Effector memory CD8-positive, alpha-beta T cell (primary cell): Measurements from ENCODE around the gene DNAJC17.
A peak's percentile ranks its signal among the peaks of the same experiment; 100 is the strongest.

Experiments used
- ATAC-seq: fragments of 150-1000 bp; cut with Tn5 transposase; replicated peaks from 2 replicates; pipeline ENCODE4 v1.10.0; 2021; ENCODE audit warnings: mild to moderate bottlenecking, moderate library complexity
- DNase-seq, 3 experiments: peaks; one replicate each; pipeline ENCODE4 v3.0.0; 2021
- H3K27ac Mint-ChIP-seq, 2 donors: one replicate each; pipeline ENCODE4 v1.8.0; 2022; ENCODE audit warnings: mild to moderate bottlenecking in 2 of 2, mixed read lengths in 2 of 2, moderate library complexity in 2 of 2
- H3K27me3 Mint-ChIP-seq, 2 donors: one replicate each; pipeline ENCODE4 v1.8.0; 2022; ENCODE audit warnings: mixed read lengths in 2 of 2
- H3K36me3 Mint-ChIP-seq: one replicate; pipeline ENCODE4 v1.8.0; 2022; ENCODE audit warnings: mild to moderate bottlenecking, moderate library complexity, mixed read lengths; ENCODE audit not compliant: insufficient read depth
- H3K4me1 Mint-ChIP-seq, 2 donors: one replicate each; pipeline ENCODE4 v1.8.0; 2022; ENCODE audit warnings: low read depth in 2 of 2, mixed read lengths in 2 of 2
- H3K4me3 Mint-ChIP-seq, 2 donors: one replicate each; pipeline ENCODE4 v1.8.0; 2022; ENCODE audit warnings: mild to moderate bottlenecking in 2 of 2, mixed read lengths in 2 of 2, moderate library complexity in 2 of 2
- H3K9me3 Mint-ChIP-seq, 2 donors: one replicate each; pipeline ENCODE4 v1.8.0; 2022; ENCODE audit warnings: mixed read lengths in 2 of 2

The DNAJC17 gene

GRCh38 chr15:40773902-40774301 is 33.4 kb downstream of the DNAJC17 start:
- H3K4me3 Mint-ChIP-seq, result no peak overlapping the region
- peaks cover 40% of the 10 kb centered on the region for H3K36me3 Mint-ChIP-seq
- no peak overlapping the region for H3K27ac Mint-ChIP-seq
- H3K9me3 Mint-ChIP-seq, result no peaks in the 10 kb centered on the region
- no peak for DNase-seq
- peaks cover 21 to 23% of the 10 kb centered on the region in 2 donors for H3K4me1 Mint-ChIP-seq
- no peak for ATAC-seq
- H3K27me3 Mint-ChIP-seq, result no peaks in the 10 kb centered on the region

DNA sequence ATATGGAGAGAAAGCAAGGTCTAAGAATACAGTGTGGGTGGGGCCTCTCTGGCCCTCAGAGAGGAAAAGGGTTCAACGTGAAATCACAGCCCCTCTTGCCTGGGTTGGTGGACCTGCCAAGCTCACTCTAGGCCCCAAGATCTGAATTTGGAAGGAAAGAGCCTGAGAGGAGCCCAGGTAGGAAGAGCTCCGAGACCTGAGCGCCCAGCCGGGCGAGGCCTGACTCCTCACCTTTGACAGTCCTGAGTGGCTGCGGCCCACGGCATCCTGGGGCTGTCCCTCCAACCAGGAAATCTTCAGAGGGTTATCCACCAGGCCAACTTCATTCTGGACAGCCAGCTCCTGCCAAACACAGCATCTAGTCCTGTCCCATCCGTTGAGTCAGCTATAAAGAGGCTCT is 33.8 kb downstream of the DNAJC17 start:
- ATAC-seq (no peak), DNase-seq (no peak)
- Mint-ChIP-seq H3K27me3 (no peaks in the 10 kb centered on the region), H3K27ac (no peak overlapping the region), H3K36me3 (peaks cover 40% of the 10 kb centered on the region), H3K4me1 (peaks cover 25 to 27% of the 10 kb centered on the region in 2 donors), H3K9me3 (no peaks in the 10 kb centered on the region), H3K4me3 (no peak overlapping the region)

- no peak for ATAC-seq
- DNase-seq, result no peak
- Mint-ChIP-seq H3K36me3 (peaks cover 35% of the 10 kb centered on the region), H3K4me1 (peaks cover 23 to 28% of the 10 kb centered on the region in 2 donors), H3K27me3 (no peaks in the 10 kb centered on the region), H3K27ac (no peak overlapping the region), H3K9me3 (no peaks in the 10 kb centered on the region), H3K4me3 (no peak overlapping the region)
These were observed 35.3 kb downstream of the DNAJC17 start for GRCh38 chr15:40772014-40772413.

- no peak for ATAC-seq
- no peak overlapping the region for H3K4me3 Mint-ChIP-seq
- peaks cover 15 to 24% of the 10 kb centered on the region in 2 donors for H3K4me1 Mint-ChIP-seq
- no peaks in the 10 kb centered on the region for H3K9me3 Mint-ChIP-seq
- no peaks in the 10 kb centered on the region for H3K27me3 Mint-ChIP-seq
- no peak overlapping the region for H3K27ac Mint-ChIP-seq
- DNase-seq, result no peak
- peaks cover 29% of the 10 kb centered on the region for H3K36me3 Mint-ChIP-seq
These were observed 36.0 kb downstream of the DNAJC17 start for GRCh38 chr15:40771242-40771641.

- no peak for DNase-seq
- Mint-ChIP-seq H3K36me3 (peaks cover 23% of the 10 kb centered on the region), H3K27ac (peak overlapping the region; percentile 84 to 91), H3K4me1 (peaks cover 24 to 34% of the 10 kb centered on the region in 2 donors), H3K4me3 (peak overlapping the region; percentile 60 to 74), H3K9me3 (no peaks in the 10 kb centered on the region), H3K27me3 (no peaks in the 10 kb centered on the region)
- ATAC-seq, result no peak
These were observed 37.0 kb downstream of the DNAJC17 start for GRCh38 chr15:40770147-40770721.

- Mint-ChIP-seq H3K4me3 (peak within 1 kb of the TSS; percentile 60 to 74), H3K27me3 (no peaks in the 10 kb centered on the region), H3K9me3 (no peaks in the 10 kb centered on the region), H3K27ac (peak within 1 kb of the TSS; percentile 84 to 91), H3K36me3 (peaks cover 18% of the 10 kb centered on the region), H3K4me1 (peaks cover 28 to 41% of the 10 kb centered on the region in 2 donors)
- DNase-seq (peak; percentile 13 to 26 (median 25)), ATAC-seq (peak; percentile 25)
These were observed 37.8 kb downstream of the DNAJC17 start, which contains the start of gene C15orf62 for GRCh38 chr15:40769274-40770146. C15orf62 (plus strand) TSS chr15:40769980; CDS start chr15:40770496, 516 bp downstream.

DNA sequence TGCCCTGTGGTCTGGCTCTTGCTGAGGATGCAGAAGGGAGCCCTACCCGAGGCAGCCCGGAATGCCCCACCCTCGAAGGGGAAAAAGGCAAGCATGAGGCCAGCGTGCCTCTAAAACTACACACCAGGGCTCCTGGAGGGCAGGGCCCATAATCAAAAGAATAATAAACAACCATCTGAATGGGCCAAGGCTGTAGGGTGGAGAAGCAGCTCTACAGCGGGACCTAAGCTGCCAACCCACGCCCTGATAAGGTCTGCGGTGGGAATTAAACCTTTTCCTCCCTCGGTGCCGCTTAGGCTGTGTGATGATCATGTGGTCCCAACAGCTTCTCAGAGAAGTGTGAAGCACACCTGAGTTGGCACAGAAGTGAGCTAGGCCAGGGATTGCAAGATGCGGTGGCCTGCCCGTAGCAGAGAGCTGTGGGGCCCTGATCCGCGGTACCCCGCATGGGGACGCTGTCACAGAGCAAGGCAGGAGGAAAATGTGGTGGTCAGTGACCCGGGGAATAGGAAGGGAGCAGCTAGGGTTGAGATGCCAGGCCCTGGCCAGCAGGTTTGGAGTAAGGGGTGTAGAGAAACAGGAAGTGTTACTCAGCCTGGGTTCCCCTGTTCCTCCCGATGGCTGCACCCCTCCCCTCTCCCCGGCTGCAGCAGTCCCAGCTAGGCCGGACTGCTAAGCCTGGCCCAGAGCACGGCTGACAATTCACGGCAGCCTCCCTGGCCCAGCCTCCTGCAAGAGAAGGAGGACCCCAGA is 38.6 kb downstream of the DNAJC17 start:
- Mint-ChIP-seq H3K9me3 (no peaks in the 10 kb centered on the region), H3K4me1 (peaks cover 28 to 44% of the 10 kb centered on the region in 2 donors), H3K27me3 (no peaks in the 10 kb centered on the region), H3K36me3 (peaks cover 15% of the 10 kb centered on the region), H3K4me3 (peak overlapping the region; percentile 47 to 74), H3K27ac (peak overlapping the region; percentile 84 to 91)
- ATAC-seq (no peak), DNase-seq (no peak)

GRCh38 chr15:40767838-40768500 is 39.3 kb downstream of the DNAJC17 start:
- Mint-ChIP-seq H3K36me3 (peaks cover 18% of the 10 kb centered on the region), H3K27me3 (no peaks in the 10 kb centered on the region), H3K4me3 (peak overlapping the region in 1 of 2 donors; percentile 47), H3K9me3 (no peaks in the 10 kb centered on the region), H3K4me1 (peaks cover 28 to 47% of the 10 kb centered on the region in 2 donors), H3K27ac (peak overlapping the region in 1 of 2 donors; percentile 91)
- no peak for DNase-seq
- ATAC-seq, result no peak

DNA sequence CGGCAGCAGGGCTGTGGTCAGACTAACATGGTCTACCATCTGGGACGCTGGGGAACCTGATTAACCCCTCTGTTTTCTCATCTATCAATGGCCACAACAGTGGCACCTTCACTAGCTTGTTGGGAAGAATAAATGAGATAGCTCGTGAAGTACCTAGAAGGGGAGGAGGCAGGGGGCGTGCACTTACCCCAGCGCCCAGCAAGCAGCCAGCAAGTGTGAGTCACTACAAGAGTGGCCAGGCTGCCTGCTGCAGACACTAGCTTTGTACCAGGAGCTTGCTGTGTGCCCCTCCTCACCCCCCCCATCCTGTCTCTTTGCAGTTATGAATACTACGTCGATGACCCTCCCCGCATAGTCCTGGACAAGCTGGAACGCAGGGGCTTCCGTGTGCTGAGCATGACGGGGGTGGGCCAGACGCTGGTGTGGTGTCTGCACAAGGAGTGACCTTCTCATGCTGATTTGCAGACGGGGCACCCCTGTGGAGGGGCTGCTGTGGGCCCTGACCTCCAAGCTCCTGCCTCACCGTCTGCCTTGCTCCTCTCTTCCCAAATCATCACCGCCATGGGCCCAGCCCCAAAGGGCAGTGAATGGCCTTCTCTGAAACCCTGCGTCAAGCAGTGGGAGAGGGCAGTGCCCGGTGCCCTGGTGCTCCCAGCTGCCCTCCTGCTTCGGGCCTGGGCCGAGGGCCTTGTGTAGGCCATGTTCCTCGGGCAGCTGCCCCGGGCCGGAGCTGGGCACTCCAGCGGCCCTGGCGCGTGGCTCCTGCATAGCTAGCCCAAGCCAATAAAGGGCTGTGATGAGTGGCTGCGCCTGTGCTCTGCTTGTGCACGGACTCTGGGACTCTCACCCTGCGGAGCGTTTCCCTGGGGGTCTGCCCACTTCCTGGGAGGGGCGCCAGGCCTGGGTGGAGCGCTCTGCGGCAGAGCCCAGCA is 40.1 kb downstream of the DNAJC17 start:
- ATAC-seq, result no peak
- Mint-ChIP-seq H3K4me1 (peaks cover 28 to 47% of the 10 kb centered on the region in 2 donors), H3K27ac (no peak overlapping the region), H3K36me3 (peaks cover 21% of the 10 kb centered on the region), H3K4me3 (no peak overlapping the region), H3K27me3 (no peaks in the 10 kb centered on the region), H3K9me3 (no peaks in the 10 kb centered on the region)
- no peak for DNase-seq

DNA sequence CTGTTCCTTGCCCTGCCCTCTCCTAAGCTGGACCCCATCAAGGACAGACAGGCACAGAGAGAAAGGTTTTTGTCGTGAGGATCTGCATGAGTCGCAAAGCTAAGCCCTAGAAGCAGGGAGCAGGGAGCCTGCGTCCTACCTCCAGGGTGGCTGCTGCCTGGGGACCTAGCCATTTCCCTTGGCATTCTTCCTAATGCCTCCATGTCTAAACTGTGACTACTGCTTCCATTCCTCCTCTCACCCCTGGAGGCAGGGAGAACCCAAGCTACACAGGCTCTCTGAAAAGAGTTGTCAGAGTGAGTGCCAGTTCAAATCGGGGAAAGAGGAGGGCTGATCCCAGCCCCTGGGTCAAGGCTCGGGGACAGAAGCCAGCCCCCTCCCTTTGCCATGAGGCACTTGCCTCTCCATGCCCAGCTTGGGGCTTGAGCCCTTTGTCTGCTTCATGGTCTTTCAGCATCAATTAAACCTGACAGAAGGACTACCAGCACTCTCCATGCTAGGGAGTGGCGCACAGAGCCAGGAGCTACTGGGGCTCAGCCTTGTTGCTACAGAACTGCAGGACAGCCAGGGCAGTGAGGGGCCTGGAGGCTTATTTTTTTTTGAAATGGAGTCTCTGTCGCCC is 41.0 kb downstream of the DNAJC17 start:
- peak overlapping the region; percentile 92 to 93 for H3K27ac Mint-ChIP-seq
- H3K9me3 Mint-ChIP-seq, result no peaks in the 10 kb centered on the region
- no peak for DNase-seq
- H3K4me3 Mint-ChIP-seq, result peak overlapping the region in 1 of 2 donors; percentile 87
- no peak for ATAC-seq
- H3K27me3 Mint-ChIP-seq, result no peaks in the 10 kb centered on the region
- peaks cover 28 to 47% of the 10 kb centered on the region in 2 donors for H3K4me1 Mint-ChIP-seq
- peaks cover 16% of the 10 kb centered on the region for H3K36me3 Mint-ChIP-seq

DNA sequence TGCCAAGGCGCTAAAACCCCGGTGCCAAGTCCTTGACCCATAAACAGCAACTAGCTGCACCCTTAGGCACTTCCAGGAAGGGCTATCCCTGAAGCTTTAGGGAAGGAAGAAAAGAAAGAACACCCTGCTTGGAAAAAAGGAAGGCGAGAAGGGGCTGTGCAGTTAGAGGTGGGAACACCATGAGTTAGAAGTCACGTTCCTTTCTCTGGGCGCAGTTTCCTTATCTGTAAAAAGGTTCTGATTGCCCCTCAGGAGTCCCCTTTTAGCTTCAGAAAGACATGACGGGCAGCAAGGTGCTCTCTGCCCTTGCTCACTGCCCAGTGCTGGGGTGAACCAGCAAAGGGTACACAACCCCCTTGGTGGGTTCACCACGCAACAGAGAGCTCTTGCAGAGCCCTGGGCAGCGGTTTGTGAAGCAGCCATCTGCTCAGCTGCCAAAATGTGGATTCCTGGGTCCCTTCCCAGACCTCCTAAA is 42.6 kb downstream of the DNAJC17 start:
- Mint-ChIP-seq H3K4me3 (peak overlapping the region; percentile 78 to 87), H3K36me3 (peaks cover 15% of the 10 kb centered on the region), H3K27me3 (no peaks in the 10 kb centered on the region), H3K4me1 (peaks cover 22 to 41% of the 10 kb centered on the region in 2 donors), H3K9me3 (no peaks in the 10 kb centered on the region), H3K27ac (peak overlapping the region; percentile 92 to 93)
- ATAC-seq (no peak), DNase-seq (no peak)
